HUES6 (cell line): ENCODE data around the gene MAP3K5.
"Not testable (repeated sequence)": the region's sequence is repeated elsewhere in the genome, so short reads cannot be mapped to it uniquely, and the experiment has no call there.

ENCODE experiments used
- H3K27ac ChIP-seq: 2 replicates; pipeline ENCODE4 v1.7.0; 2013; ENCODE audit warnings: low read depth, mild to moderate bottlenecking, low read length, inconsistent platforms
- H3K27me3 ChIP-seq: 2 replicates; pipeline ENCODE4 v1.6.1; 2013; ENCODE audit warnings: low read length; ENCODE audit not compliant: control insufficient read depth, insufficient read depth
- H3K36me3 ChIP-seq: 2 replicates; pipeline ENCODE4 v1.6.1; 2013; ENCODE audit warnings: low read length; ENCODE audit not compliant: control insufficient read depth, insufficient read depth
- H3K4me1 ChIP-seq: 2 replicates; pipeline ENCODE4 v1.6.1; 2013; ENCODE audit warnings: low read length; ENCODE audit not compliant: control insufficient read depth, insufficient read depth
- H3K4me3 ChIP-seq: 2 replicates; pipeline ENCODE4 v1.5.1; 2013; ENCODE audit warnings: low read depth, low read length
- H3K9ac ChIP-seq: one replicate; pipeline ENCODE4 v1.6.1; 2013; ENCODE audit warnings: mild to moderate bottlenecking, low read length
- H3K9me3 ChIP-seq: 2 replicates; pipeline ENCODE4 v1.6.1; 2013; ENCODE audit warnings: low read depth, low read length; ENCODE audit not compliant: control insufficient read depth, insufficient read depth

The MAP3K5 gene

GRCh38 chr6:136706430-136706829, 85.8 kb downstream of the MAP3K5 start:
- Histone ChIP-seq H3K4me3 (no peak overlapping the region), H3K27me3 (no peaks in the 10 kb centered on the region), H3K4me1 (no peaks in the 10 kb centered on the region), H3K27ac (no peak overlapping the region), H3K36me3 (no peaks in the 10 kb centered on the region), H3K9ac (no peak overlapping the region), H3K9me3 (no peaks in the 10 kb centered on the region)

GRCh38 chr6:136703331-136703865, 88.9 kb downstream of the MAP3K5 start:
- H3K36me3 ChIP-seq = no peaks in the 10 kb centered on the region
- no peak overlapping the region for H3K4me3 ChIP-seq
- H3K27ac ChIP-seq = no peak overlapping the region
- no peak overlapping the region for H3K9ac ChIP-seq
- H3K4me1 ChIP-seq = no peaks in the 10 kb centered on the region
- no peaks in the 10 kb centered on the region for H3K9me3 ChIP-seq
- H3K27me3 ChIP-seq = no peaks in the 10 kb centered on the region

- Histone ChIP-seq H3K27me3 (no peaks in the 10 kb centered on the region), H3K9me3 (no peaks in the 10 kb centered on the region), H3K27ac (no peak overlapping the region), H3K36me3 (no peaks in the 10 kb centered on the region), H3K9ac (no peak overlapping the region), H3K4me1 (no peaks in the 10 kb centered on the region), H3K4me3 (no peak overlapping the region)
Observed at GRCh38 chr6:136701045-136701444, 91.2 kb downstream of the MAP3K5 start.

- H3K9ac ChIP-seq = no peak overlapping the region
- no peak overlapping the region for H3K4me3 ChIP-seq
Observed at GRCh38 chr6:136699358-136699757, 92.9 kb downstream of the MAP3K5 start.

GRCh38 chr6:136696783-136697364, 95.4 kb downstream of the MAP3K5 start:
- Histone ChIP-seq H3K27me3 (no peaks in the 10 kb centered on the region), H3K9me3 (no peaks in the 10 kb centered on the region), H3K9ac (no peak overlapping the region), H3K36me3 (no peaks in the 10 kb centered on the region), H3K27ac (no peak overlapping the region), H3K4me3 (no peak overlapping the region), H3K4me1 (no peaks in the 10 kb centered on the region)

More at GRCh38 chr6:136699358-136699757, 92.9 kb downstream of the MAP3K5 start:
- Histone ChIP-seq H3K4me1 (no peaks in the 10 kb centered on the region), H3K9me3 (no peaks in the 10 kb centered on the region), H3K27ac (no peak overlapping the region), H3K27me3 (no peaks in the 10 kb centered on the region), H3K36me3 (no peaks in the 10 kb centered on the region)

- Histone ChIP-seq H3K4me1 (no peaks in the 10 kb centered on the region), H3K36me3 (no peaks in the 10 kb centered on the region), H3K27me3 (no peaks in the 10 kb centered on the region), H3K9me3 (no peaks in the 10 kb centered on the region), H3K4me3 (no peak overlapping the region), H3K27ac (no peak overlapping the region), H3K9ac (no peak overlapping the region)
Observed at GRCh38 chr6:136696238-136696637, 96.0 kb downstream of the MAP3K5 start.

- Histone ChIP-seq H3K9ac (no peak overlapping the region), H3K27me3 (no peaks in the 10 kb centered on the region), H3K4me1 (no peaks in the 10 kb centered on the region), H3K4me3 (no peak overlapping the region), H3K36me3 (no peaks in the 10 kb centered on the region), H3K9me3 (no peaks in the 10 kb centered on the region), H3K27ac (no peak overlapping the region)
Observed at GRCh38 chr6:136695412-136695811, 96.9 kb downstream of the MAP3K5 start.

- Histone ChIP-seq H3K4me3 (no peak overlapping the region), H3K9ac (no peak overlapping the region), H3K36me3 (no peaks in the 10 kb centered on the region), H3K9me3 (no peaks in the 10 kb centered on the region), H3K4me1 (no peaks in the 10 kb centered on the region), H3K27me3 (no peaks in the 10 kb centered on the region), H3K27ac (no peak overlapping the region)
Observed at GRCh38 chr6:136693090-136693489, 99.2 kb downstream of the MAP3K5 start.

- not testable (repeated sequence) for H3K27me3 ChIP-seq, H3K9ac ChIP-seq, H3K27ac ChIP-seq, H3K4me1 ChIP-seq, H3K9me3 ChIP-seq, H3K36me3 ChIP-seq, H3K4me3 ChIP-seq
Observed at GRCh38 chr6:136687894-136688293, 104.4 kb downstream of the MAP3K5 start.

- no peaks in the 10 kb centered on the region for H3K9me3 ChIP-seq
- no peak overlapping the region for H3K9ac ChIP-seq
- no peak overlapping the region for H3K4me3 ChIP-seq
- no peak overlapping the region for H3K27ac ChIP-seq
- no peaks in the 10 kb centered on the region for H3K4me1 ChIP-seq
- no peaks in the 10 kb centered on the region for H3K36me3 ChIP-seq
- no peaks in the 10 kb centered on the region for H3K27me3 ChIP-seq
Observed at GRCh38 chr6:136685540-136686108, 106.7 kb downstream of the MAP3K5 start.

- H3K9ac ChIP-seq = no peak overlapping the region
- H3K4me1 ChIP-seq = no peaks in the 10 kb centered on the region
- H3K36me3 ChIP-seq = no peaks in the 10 kb centered on the region
- no peaks in the 10 kb centered on the region for H3K9me3 ChIP-seq
- no peak overlapping the region for H3K27ac ChIP-seq
- no peaks in the 10 kb centered on the region for H3K27me3 ChIP-seq
- no peak overlapping the region for H3K4me3 ChIP-seq
Observed at GRCh38 chr6:136684466-136684865, 107.8 kb downstream of the MAP3K5 start.
